NCI-H446 (cell line): Measurements from ENCODE around the gene KIF2A.

ENCODE experiments used
- DNase-seq, 2 experiments: peaks; one replicate each; lab custom pipeline; 2025; lab: John Stamatoyannopoulos, UW

KIF2A gene

DNA sequence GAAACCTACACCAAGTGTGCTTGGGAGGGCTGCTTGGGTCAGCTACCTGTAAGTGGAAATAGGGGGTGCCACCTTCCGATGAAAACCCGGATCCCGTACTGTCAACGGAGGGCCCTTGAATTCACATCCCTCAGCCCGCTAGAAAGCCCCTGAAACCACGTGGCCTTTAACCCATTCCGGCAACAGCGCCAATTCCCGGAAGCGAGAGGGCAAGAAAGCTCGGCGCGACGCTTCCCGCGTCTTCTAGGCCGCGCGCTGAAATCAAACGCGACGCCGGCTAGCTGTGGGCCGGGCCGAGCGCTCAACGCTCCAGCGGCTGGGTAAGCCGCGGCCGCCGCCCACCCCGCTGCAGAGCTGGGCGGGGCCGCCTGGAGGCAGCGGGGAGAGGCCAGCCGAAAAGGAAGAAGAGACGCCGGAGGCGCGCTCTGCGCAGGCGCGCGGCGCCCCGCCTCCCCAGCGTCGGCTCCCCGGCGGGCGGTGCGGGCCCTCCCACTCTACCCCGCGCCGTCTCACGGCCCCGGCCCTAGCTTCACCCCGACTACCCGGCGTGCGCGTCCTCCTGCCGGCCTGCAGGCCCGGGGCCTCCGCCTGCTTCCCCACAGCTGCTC, at the start of gene KIF2A:
TSS of gene KIF2A (plus strand) at position 492 of the 608 bp plus-strand sequence. CDS start 267 bp downstream, outside the sequence.
- peak; percentile 82 to 96 for DNase-seq

DNA sequence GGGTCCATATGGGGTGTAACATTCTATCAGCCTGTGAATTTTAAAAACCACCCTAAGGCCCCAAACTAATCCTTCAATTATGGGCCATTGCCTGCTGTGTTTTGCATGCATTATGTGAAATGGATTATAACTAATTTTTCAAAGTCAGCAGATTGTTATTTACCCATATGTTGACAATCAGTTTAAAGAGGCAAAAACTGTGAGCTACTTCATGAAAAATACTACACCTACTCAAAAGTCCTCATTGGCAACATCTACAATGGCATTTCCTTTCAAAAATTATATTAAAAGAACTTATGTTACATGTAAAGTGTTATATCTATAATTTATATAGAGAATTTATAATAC, 49.0 kb upstream of the KIF2A start:
- no peak for DNase-seq

DNA sequence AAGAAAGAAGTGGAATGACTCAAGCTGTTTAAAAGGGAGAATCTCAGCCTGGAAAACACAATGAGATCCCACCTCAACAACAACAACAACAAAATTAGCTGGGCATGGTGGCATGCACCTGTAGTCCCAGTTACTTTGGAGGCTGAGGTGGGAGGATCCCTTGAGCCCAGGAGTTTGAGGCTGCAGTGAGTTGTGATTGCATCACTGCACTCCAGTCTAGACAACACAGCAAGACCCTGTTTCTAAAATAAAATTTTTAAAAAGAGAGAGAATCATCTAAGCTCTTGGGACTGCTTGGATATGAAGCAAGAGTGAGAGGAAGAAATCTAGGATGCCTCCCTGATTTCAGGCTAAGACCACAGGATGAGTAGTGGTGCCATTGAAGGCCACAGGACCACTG, 47.4 kb upstream of the KIF2A start:
- no peak for DNase-seq

DNA sequence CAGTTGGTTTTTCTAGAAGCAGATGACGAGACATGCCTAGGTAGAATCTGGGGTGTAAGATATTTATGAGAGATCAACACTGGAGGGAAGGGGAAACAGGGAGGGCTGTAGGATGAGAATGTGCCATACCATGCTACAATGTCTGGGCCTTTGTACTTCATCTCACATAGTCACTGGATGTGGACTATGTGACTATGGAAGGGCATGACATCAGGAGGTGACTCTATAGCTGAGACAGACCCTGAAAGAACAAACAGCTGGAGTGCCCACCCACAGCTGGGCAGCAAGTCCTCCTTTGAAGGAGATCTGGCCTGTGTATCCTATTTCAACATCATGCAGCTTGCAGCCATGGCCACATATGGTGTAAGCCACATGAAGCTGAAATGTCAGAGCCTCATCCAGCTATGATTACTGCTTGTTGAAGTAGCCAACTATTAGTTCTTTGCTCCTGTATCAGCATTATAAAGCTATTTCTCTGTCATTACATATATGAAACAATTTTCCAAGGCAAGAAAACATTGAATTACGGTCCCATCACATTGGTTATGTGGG, 46.2 kb upstream of the KIF2A start:
- DNase-seq = no peak

DNA sequence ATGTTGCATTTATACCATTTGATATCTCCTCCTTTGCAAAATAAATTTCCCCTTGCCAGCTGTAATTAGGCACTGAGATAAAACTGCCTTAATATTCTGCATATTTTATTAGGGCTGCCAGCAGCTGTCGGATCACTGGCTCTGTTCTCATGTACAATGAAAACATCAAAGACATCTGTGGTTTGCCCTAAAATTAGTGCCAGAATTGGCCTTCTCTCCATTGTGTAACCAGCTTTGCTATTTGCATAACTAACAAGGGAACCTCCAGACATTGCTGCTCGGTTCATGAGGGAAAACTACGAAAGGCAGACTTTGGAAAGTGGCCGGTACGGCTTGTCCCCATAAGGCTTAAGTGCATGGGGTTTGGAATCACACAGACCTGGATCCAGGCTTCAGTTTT, 45.5 kb upstream of the KIF2A start:
- no peak for DNase-seq

DNA sequence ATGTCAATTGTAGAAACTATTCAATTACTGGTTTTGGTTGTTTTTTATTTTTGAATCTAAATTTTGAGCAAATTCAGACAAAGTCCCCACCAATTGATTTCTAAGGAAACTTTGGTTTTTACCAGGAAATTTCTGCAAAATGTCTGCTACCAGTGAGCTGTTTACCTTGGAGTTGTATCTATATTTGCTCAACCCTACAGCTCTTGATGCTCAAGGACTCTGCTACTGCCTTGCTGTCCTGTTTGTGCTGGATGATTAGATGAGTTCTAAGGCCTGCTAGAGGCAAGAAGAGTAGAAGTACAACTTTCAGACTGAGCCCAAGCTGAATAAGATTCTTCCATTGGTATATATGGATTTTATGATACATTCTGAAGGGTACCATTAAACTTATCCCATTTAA, 42.6 kb upstream of the KIF2A start:
- DNase-seq = no peak

DNA sequence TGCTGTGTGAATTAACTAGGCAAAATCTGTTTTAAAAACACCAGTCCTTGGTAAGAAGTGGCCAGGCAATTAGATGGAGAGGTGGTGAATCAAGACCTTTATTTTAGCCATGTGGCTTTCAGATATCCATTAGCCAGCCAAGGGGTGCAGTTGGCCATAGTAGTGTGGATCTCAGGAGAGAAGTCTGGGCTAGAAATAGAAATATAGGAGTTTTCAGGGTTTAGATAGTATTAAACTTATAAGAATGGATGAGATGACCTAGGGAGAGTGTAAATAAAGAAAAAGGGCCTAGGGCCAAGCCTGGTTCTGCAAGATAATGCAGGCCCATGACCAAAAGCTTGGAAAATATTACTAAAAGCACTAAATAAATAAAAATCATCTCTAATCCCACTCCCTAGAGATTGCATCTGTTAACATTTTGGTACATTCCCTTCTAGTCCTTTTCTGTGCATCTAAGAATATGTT, 40.3 kb upstream of the KIF2A start:
- DNase-seq = no peak

DNA sequence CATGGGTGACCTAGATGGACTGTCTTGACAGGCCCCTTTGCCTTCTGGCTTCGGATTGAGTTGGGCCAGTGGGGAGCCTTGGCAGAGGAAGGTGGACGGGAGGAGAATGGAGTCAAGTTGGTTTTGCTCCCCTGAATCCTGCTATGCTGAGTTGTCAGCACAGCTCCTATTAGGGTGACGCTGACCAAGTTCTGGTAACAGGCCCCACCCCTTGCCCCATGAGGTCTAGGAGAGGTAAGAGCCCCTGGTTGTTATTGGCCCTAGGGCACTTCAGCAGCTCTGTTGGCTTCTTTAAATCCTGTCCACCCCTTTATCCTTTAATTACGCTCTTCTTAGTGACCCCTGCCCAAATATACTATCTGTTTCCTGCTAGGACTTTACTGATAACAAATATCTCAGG, 39.4 kb upstream of the KIF2A start:
- no peak for DNase-seq

DNA sequence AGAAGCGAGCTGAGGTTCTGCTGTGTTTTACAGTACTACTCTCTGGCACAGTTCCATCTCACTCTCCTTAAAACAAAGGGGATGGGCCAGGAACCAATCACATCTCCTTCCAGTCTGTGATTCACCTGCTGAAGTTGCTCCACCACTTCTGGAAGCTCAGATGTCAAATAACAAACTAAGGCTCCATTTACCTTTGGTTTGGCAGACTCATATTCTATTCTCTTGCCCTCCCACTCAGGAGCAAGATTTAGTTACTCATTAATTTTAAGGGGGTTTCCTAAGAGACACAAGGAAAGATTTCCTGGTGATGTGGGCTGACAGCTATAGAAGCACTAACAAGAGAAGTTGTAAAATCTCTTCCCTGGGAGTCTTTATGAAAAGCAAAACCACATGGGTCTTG, 37.8 kb upstream of the KIF2A start:
- DNase-seq = no peak

DNA sequence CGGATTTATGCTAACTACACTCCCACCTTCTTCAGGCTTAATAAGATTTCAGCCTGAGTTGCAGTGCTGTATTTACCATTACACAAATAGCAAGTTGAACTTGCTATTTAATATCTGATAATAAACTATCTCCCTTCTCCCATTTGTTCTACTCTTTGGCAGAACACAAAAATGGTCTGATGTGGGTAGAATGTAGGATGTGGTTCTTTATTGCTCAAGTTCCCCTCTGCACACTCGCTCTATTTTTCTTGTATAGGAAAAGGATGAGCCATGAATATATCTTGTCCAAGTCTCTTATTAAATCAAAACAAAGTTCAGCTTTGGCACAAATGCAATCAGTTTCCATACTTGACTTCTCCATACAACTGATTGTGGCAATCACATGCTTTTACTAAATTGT, 37.2 kb upstream of the KIF2A start:
- DNase-seq = no peak

DNA sequence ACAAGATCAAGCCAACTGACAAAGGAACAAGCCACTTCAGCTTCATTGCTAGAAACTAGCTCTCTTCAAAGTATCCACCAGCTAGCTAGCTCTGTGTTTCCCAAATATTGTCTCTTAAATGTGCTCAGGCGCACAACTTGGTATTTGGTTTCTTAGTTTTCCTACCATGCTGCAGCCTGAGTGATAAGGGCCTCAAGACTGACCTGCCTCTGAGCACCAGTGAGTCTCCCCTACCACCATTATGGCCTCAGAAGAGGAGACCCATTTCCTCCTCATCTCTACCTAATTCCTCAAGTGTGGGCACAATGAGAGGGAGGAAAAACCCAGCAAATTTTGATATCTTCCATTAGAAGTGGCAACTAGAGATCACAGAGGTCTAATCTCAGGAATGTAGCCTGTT, 34.6 kb upstream of the KIF2A start:
- DNase-seq = no peak

DNA sequence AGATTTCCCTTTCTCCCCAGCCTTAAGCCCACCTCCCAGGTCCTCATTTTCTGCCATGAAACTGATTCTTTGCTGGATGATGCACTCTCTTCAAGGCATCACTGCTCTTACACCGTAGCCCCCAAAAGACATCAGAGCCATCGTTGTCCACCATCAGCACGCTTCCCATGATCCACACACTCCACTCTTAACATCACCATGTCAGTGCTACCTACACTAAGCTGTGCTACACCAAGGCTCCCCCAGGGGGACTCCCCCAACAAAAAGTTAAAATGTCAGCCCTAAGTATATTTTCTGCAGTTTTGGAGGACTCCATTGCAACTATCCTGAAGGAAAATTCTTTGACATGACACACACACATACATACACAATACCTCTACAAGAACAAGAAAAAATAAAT, 34.1 kb upstream of the KIF2A start:
- no peak for DNase-seq

DNA sequence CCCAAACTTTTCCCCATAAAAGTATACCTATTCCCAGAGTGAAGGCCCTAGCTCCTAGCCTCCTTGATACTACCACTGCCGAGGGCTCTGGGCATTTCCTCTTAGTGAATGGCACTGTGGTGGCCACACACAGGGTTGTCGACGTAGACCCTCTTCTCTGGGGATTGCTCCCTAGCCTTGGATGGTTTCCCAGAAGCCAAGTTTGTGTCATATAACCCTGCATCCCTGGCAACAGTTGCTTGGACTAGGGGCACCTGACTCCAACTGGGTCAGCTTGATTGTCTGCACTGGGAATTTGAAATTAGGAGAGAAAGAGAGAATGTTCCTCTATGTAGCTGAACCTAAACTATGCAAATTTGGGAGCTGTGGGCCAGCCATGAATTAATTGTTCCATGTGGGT, 32.3 kb upstream of the KIF2A start:
- no peak for DNase-seq

DNA sequence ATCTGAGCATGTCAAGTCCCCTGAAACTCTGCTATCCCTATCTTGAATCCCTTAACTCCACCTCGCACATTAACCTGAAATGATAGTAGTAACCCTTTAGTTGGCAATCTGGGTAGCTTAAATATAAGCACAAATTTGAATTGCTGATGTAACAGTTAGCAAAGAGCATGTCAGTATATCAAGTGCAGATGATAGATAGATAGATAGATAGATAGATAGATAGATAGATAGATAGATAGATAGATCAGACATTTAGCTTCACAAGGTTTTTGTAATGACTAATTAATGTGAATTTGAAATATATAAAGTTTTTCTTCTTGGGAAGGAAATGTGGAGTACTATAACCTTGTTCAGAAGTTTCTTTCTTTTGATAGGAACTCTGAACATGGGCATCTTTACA, 30.4 kb upstream of the KIF2A start:
- no peak for DNase-seq

DNA sequence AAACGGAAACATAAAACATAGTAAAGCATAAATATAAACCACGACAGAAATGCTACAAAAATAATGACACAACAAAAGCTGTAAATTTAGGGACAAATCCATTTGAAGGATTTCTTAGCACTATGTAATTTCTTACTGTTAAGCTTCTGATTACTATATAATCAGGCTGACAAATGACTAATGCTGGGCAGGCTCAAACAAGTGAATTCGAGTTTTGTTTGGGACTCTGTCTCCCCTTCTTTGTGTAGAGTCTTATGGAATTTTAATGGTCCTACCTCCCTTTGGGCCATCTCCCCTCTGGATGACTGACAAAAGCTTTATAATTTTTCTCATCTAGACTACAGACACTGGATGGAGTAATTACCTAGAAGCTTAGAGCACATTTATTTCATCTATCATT, 24.6 kb upstream of the KIF2A start:
- no peak for DNase-seq

DNA sequence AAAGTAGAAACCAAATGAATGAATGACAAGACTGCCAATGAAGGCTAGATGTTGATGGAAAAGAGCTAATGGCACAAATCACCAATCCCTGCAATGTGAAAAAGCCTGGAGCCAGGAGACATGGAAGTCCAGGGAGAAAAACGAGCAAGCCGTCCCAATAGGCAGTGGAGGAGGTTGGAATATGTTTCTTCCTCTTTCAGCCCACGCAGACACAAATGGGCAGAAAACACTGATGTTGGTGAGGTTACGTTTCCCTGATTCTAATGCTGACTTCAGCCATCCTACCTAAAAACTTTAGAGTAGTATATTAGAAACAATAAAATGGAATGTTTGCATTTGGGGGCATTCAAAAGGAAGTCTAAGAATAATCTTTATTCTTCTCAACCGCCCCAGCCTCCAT, 23.9 kb upstream of the KIF2A start:
- DNase-seq = no peak

DNA sequence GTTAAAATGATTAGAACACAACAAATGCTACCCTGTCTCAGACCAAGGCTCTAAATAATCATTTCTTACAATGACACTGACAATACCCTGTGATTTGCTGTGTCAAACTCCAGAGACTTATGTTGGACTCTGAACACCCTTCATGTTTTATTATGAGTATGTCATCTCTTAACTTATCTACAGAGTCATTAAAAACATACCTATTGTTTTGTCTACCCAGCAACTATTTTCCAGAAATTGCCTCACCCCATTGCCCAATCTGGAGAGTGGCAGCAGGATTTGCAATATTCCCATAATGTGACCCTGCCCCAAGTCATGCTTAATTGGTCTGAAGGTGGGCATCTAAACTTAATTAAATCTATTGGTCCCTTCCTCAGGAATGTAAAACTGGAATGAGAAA, 23.0 kb upstream of the KIF2A start:
- no peak for DNase-seq

DNA sequence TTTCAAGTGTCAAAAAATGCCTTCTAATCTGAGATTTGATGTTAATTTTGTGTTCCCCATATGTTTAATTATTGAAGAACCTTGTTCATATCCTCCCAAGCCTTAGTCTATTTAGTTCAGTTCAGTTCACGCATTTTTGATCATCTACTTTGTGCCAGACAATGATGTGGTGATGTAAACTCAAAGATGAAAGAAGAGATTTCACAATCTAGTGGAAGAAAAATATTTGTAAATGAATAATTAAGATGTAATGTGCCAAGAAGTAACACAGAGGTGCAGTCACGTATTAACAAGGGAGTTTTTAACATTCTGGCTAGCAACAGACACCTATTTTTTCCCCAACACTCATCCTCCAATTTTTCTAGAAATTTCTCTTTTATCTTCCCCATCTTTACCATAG, 22.1 kb upstream of the KIF2A start:
- DNase-seq = no peak

DNA sequence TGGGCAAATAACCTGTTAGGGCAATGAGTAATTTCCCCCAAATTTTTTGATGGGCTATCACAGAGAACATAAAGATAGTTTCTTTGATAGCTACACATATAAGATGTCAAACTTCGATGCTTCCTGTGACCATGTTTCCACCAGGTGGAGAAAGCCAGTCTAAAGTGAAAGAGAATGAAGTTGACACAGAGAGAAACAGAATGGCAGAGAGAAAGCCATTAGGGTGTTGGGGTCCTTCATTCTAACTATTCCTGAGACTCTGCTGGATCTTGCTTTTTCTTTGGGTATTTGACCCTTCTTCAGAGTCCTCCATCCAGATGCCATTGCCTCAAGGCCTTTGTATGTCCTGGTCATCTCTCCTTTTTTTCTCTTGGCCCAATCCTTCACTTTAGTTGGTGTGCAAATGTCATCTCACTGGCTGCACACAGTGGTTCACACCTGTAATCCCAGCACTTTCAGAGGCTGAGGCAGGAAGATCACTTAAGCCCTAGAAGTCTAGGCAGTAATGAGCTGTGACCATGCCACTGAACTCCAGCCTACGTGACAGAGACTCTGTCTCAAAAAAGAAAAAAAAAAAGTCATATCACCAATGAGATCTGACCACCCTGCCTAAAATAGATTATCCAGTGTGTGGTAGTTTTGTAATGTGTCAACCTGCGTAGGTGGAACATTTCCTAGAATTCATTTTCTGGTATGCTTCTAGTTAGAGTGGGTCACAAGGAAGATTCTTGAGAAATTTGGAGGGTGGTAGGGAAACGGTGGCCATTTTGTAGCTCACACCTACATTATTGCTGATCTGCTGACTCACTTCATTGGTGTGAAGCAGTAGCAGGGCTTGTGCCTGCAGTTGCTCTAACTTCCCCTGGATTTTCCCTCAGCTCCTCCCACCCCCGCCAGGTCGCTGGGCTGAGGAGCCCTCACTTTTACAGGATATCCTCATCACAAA, 20.8 kb upstream of the KIF2A start:
- no peak for DNase-seq

DNA sequence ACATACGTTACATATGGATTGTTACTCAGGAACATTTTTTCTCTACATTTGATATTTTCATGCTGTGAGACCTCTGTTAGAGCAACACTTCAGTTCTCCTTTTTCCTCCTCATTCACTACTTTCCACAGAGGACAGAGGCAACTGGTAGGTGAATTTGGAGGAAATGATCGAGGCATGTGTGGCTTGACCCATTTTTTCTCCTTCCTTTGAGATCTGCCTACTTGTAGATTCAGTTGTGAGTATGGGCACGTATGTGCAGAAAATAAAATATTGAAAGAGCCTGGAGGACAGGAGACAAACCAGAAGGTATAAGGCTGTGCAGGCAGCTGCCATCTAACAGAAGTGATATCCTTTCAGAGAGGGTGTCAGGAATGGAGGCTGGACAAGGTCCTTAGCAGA, 19.2 kb upstream of the KIF2A start:
- no peak for DNase-seq

DNA sequence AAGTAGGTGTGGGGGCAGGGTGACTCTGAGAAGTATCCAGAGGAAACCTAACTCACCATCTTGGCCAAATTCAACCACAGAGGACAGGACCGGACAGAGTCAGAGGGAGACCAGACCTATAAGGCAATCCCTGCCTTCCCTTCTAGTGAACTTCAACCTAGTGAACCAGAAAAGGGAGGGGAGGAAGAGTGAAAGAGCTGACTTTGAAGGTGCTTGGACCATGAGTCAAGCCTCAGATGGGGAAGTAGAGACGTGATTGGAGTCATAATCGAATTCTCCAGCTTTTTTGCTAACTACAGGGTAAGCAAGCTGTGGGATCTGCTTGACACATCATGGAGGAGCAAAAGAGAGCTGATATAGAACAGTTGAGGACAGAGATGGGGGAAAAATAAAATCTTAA, 18.8 kb upstream of the KIF2A start:
- DNase-seq = no peak

DNA sequence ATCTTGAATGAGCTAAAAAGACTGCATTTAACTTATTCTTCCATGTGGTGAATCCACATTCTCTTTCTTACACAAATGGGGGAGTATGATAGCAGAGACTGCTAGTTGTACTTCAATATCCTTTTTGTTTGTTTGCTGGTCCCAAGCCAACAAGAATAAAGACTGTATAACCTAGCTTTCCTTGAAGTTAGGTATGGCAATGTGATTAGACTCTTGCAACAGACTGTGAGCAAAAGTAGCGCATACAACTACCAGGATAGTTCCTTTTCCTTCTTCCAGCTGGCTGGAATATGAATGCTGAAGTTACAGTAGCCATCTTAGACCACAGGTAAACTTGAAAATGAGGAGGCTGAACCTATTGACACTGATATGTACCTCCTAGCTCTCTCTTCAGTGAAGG, 17.9 kb upstream of the KIF2A start:
- DNase-seq = no peak

DNA sequence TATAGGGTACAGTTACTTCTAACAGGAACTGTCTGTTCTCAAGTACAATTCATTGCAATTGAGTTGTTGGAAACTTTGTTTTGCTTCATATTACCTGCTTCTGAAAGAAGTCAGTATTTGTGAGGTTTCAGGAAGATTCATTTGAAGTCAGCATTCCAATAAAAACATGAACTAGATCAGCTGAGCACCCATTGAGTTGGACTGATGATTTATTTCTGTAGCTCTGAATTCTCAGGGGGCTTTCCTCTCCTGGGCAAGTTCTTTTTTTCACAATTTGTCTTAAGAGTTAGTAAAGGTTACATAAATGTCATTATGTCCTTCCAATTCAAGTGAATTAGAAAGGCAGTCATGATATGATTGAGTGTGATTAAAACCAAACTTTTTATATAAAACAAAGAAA, 16.2 kb upstream of the KIF2A start:
- DNase-seq = no peak
